ENCODE results near the gene THOC2. TPM values are rescaled to one million over a fixed set of nuclear protein-coding genes. Genes with fewer than 3 reads are reported as not detected.

Gene THOC2
- total and polyA plus RNA-seq, 3 donors from 2014 or later, result 14.4 to 103 (median 80.5) TPM

DNA sequence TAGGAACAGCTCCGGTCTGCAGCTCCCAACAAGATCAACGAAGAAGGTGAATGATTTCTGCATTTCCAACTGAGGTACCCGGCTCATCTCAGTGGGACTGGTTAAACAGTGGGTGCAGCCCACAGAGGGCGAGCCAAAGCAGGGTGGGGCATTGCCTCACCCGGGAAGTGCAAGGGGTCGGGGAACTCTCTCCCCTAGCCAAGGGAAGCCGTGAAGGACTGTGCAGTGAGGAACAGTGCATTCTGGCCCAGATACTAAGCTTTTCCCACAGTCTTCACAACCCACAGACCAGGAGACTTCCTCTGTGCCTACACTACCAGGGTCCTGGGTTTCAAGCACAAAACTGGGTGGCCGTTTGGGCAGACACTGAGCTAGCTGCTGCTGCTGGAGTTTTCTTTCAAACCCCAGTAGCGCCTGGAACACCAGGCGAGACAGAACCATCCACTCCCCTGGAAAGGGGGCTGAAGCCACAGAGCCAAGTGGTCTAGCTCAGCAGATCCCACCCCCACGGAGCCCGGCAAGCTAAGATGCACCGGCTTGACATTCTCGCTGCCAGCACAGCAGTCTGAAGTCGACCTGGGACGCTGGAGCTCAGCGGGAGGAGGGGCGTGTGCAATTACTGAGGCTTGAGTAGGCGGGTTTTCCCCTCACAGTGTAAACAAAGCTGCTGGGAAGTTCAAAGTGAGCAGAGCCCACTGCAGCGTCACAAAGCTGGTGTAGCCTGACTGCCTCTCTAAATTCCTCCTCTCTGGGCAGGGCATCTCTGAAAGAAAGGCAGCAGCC, 84.6 kb downstream of the THOC2 start:
- WGBS, 2 donors, result 63 to 83% methylated on average over 4 to 11 of the region's 20 CpGs
- DNase-seq, result peak; percentile 14
- H3K4me1 ChIP-seq, result no peaks in the 10 kb centered on the region

DNA sequence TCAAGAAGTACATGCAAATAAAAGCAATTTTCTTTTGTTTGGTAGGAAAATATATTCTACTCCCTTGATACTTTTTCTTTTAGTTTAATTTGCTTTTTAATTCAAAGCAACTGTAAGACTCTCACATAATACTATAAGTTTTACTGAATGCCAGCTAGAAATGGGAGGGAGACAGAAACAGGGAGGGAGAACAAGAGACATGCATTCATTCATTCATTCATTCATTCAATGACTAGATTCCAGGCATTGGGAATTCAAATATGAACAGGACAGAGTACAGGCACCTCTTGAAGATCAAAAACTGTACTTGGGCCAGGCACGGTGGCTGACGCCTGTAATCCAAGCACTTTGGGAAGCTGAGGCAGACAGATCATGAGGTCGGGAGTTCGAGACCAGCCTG, 85.6 kb downstream of the THOC2 start:
- 88 to 100% methylated on average over 4 of the region's 4 CpGs for WGBS, 2 donors
- H3K27ac ChIP-seq, result no peak overlapping the region
- no peaks in the 10 kb centered on the region for H3K36me3 ChIP-seq (ENCODE audit: low read depth, missing control alignments)
- H3K4me1 ChIP-seq, result no peaks in the 10 kb centered on the region
- H3K4me3 ChIP-seq, result no peak overlapping the region
- DNase-seq, result no peak
- no peaks in the 10 kb centered on the region for H3K9me3 ChIP-seq
- H3K27me3 ChIP-seq, result no peaks in the 10 kb centered on the region
- intact Hi-C loops (cut with DNase I; ENCODE audit: low total_unique reads), result no loop called here
- TF ChIP-seq, protein P1, sequence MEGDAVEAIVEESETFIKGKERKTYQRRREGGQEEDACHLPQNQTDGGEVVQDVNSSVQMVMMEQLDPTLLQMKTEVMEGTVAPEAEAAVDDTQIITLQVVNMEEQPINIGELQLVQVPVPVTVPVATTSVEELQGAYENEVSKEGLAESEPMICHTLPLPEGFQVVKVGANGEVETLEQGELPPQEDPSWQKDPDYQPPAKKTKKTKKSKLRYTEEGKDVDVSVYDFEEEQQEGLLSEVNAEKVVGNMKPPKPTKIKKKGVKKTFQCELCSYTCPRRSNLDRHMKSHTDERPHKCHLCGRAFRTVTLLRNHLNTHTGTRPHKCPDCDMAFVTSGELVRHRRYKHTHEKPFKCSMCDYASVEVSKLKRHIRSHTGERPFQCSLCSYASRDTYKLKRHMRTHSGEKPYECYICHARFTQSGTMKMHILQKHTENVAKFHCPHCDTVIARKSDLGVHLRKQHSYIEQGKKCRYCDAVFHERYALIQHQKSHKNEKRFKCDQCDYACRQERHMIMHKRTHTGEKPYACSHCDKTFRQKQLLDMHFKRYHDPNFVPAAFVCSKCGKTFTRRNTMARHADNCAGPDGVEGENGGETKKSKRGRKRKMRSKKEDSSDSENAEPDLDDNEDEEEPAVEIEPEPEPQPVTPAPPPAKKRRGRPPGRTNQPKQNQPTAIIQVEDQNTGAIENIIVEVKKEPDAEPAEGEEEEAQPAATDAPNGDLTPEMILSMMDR (IDR thresholded peaks at IDR 0.05), result no peak
- no peak for TF ChIP-seq POLR2A (IDR thresholded peaks at IDR 0.05)

More for the DNA sequence above, 84.6 kb downstream of the THOC2 start:
- Histone ChIP-seq H3K4me3 (no peak overlapping the region), H3K36me3 (ENCODE audit: low read depth, missing control alignments) (no peaks in the 10 kb centered on the region), H3K9me3 (no peaks in the 10 kb centered on the region), H3K27ac (no peak overlapping the region), H3K27me3 (no peaks in the 10 kb centered on the region)
- intact Hi-C loops (cut with DNase I; ENCODE audit: low total_unique reads), result no loop called here
- no peak for TF ChIP-seq POLR2A (IDR thresholded peaks at IDR 0.05)
- TF ChIP-seq, protein P1 (IDR thresholded peaks at IDR 0.05), result no peak

DNA sequence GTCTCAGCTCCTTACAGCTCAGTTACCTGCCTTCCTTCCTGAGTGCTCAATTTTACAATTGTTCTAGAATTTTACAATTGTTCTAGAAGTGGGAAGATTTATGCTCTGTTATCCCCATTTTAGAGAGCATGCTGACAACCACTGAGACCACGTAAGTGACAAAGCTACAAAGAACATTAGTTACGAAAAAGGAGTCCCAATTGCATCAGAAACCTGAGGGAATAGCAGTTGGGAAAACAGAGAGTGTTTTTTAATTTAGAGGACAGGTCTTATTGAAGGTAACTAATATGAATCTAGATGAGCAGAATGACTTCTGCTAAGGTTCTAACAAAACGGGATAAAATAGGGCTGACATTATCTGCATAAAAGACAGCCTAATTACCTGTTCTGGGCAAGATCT, 103.3 kb downstream of the THOC2 start:
- Histone ChIP-seq H3K4me1 (no peaks in the 10 kb centered on the region), H3K36me3 (ENCODE audit: low read depth, missing control alignments) (no peaks in the 10 kb centered on the region), H3K4me3 (no peak overlapping the region), H3K9me3 (no peaks in the 10 kb centered on the region), H3K27me3 (no peaks in the 10 kb centered on the region), H3K27ac (no peak overlapping the region)
- intact Hi-C loops (cut with DNase I; ENCODE audit: low total_unique reads), result no loop called here
- no peak for DNase-seq
- 95 to 96% methylated on average over 3 of the region's 3 CpGs for WGBS, 2 donors
- TF ChIP-seq POLR2A (IDR thresholded peaks at IDR 0.05), result no peak
- TF ChIP-seq, protein P1 (IDR thresholded peaks at IDR 0.05), result no peak

DNA sequence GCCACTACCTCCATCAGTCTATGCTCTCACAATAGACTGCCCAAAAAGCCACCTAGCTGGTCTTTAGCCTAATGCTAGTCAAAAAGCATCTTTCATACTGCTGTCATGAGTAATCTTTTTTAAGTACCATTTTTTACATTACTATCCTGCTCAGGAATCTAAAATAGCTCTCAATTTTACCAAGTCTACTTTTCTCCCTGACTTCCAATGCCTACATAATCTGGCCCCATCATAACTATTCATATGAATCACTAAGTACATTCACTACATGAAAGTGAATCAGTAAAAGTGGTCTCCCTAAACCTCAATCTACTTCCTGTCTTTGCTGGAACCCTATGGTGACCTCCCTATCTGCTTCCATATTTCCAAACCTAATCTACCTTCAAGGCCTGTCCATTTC, 105.9 kb downstream of the THOC2 start:
- Histone ChIP-seq H3K4me1 (no peaks in the 10 kb centered on the region), H3K27ac (no peak overlapping the region), H3K9me3 (no peaks in the 10 kb centered on the region), H3K36me3 (ENCODE audit: low read depth, missing control alignments) (no peaks in the 10 kb centered on the region), H3K4me3 (no peak overlapping the region), H3K27me3 (no peaks in the 10 kb centered on the region)
- intact Hi-C loops (cut with DNase I; ENCODE audit: low total_unique reads), result no loop called here
- TF ChIP-seq POLR2A (IDR thresholded peaks at IDR 0.05), result no peak
- TF ChIP-seq, protein P1 (IDR thresholded peaks at IDR 0.05), result no peak
- no peak for DNase-seq

DNA sequence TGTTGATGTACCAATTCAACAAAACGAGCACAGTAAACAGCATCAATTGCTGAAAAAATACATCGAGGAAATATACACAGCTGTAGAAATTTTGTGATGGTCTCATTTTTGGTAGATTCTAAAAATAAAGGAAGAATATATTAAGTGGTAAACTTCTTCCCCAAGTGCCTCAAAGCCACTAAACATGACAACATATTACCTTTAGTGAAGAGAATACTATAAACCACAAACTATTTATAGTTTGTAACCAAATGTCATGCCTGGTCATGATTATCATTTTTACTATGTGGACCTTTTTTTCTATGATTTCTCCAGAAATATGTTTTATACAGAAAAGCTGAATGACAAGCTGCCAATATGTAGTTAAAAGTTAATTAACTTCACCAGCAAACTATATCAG, 106.9 kb downstream of the THOC2 start:
- no peak overlapping the region for H3K4me3 ChIP-seq
- WGBS, 2 donors, result 80 to 98% methylated on average over 2 of the region's 2 CpGs
- no peak overlapping the region for H3K27ac ChIP-seq
- H3K9me3 ChIP-seq, result no peaks in the 10 kb centered on the region
- H3K4me1 ChIP-seq, result no peaks in the 10 kb centered on the region
- H3K36me3 ChIP-seq (ENCODE audit: low read depth, missing control alignments), result no peaks in the 10 kb centered on the region
- no peaks in the 10 kb centered on the region for H3K27me3 ChIP-seq
- no peak for DNase-seq
- intact Hi-C loops (cut with DNase I; ENCODE audit: low total_unique reads), result no loop called here
- TF ChIP-seq POLR2A (IDR thresholded peaks at IDR 0.05), result no peak
- TF ChIP-seq, protein P1 (IDR thresholded peaks at IDR 0.05), result no peak
